DMS79 (cell line): Measurements from ENCODE around the gene TOP2B.

Source experiments
- DNase-seq: peaks from one replicate; lab custom pipeline; 2025; lab: John Stamatoyannopoulos, UW

Gene TOP2B

GRCh38 chr3:25581823-25582222 lies 82.9 kb downstream of the TOP2B start:
- DNase-seq: no peak

- DNase-seq: no peak
Measured at GRCh38 chr3:25581335-25581734, 83.4 kb downstream of the TOP2B start.

GRCh38 chr3:25580534-25580933 lies 84.2 kb downstream of the TOP2B start:
- DNase-seq: no peak

- no peak for DNase-seq
Measured at GRCh38 chr3:25578059-25578458, 86.6 kb downstream of the TOP2B start.

- DNase-seq: no peak
Measured at GRCh38 chr3:25576831-25577454, 87.8 kb downstream of the TOP2B start.

GRCh38 chr3:25576146-25576545 lies 88.6 kb downstream of the TOP2B start:
- DNase-seq: no peak

GRCh38 chr3:25575001-25575400 lies 89.7 kb downstream of the TOP2B start:
- DNase-seq: no peak

GRCh38 chr3:25574172-25574765 lies 90.4 kb downstream of the TOP2B start:
- no peak for DNase-seq

- DNase-seq: no peak
Measured at GRCh38 chr3:25573386-25574171, 91.1 kb downstream of the TOP2B start.

- DNase-seq: no peak
Measured at GRCh38 chr3:25572919-25573385, 91.8 kb downstream of the TOP2B start.

- no peak for DNase-seq
Measured at GRCh38 chr3:25572336-25572735, 92.4 kb downstream of the TOP2B start.

GRCh38 chr3:25571285-25571684 lies 93.4 kb downstream of the TOP2B start:
- DNase-seq: no peak

- DNase-seq: no peak
Measured at GRCh38 chr3:25568525-25569078, 96.1 kb downstream of the TOP2B start.

- no peak for DNase-seq
Measured at GRCh38 chr3:25567806-25568524, 96.7 kb downstream of the TOP2B start.

GRCh38 chr3:25567388-25567787 lies 97.3 kb downstream of the TOP2B start:
- DNase-seq: no peak

GRCh38 chr3:25566358-25566920 lies 98.3 kb downstream of the TOP2B start:
- DNase-seq: no peak

GRCh38 chr3:25565807-25566206 lies 98.9 kb downstream of the TOP2B start:
- no peak for DNase-seq

- no peak for DNase-seq
Measured at GRCh38 chr3:25564075-25564474, 100.6 kb downstream of the TOP2B start.

GRCh38 chr3:25563601-25564000 lies 101.1 kb downstream of the TOP2B start:
- DNase-seq: no peak

GRCh38 chr3:25558796-25559195 lies 105.9 kb downstream of the TOP2B start:
- DNase-seq: no peak

GRCh38 chr3:25558121-25558520 lies 106.6 kb downstream of the TOP2B start:
- no peak for DNase-seq

GRCh38 chr3:25557694-25558093 lies 107.0 kb downstream of the TOP2B start:
- DNase-seq: no peak
